ENCODE results near the gene KCNIP3. TPM values are rescaled to one million over a fixed set of nuclear protein-coding genes. Genes with fewer than 3 reads are reported as not detected.

Gene KCNIP3
- total RNA-seq, 2 donors from 2014 or later = 1.5 to 2.3 TPM

DNA sequence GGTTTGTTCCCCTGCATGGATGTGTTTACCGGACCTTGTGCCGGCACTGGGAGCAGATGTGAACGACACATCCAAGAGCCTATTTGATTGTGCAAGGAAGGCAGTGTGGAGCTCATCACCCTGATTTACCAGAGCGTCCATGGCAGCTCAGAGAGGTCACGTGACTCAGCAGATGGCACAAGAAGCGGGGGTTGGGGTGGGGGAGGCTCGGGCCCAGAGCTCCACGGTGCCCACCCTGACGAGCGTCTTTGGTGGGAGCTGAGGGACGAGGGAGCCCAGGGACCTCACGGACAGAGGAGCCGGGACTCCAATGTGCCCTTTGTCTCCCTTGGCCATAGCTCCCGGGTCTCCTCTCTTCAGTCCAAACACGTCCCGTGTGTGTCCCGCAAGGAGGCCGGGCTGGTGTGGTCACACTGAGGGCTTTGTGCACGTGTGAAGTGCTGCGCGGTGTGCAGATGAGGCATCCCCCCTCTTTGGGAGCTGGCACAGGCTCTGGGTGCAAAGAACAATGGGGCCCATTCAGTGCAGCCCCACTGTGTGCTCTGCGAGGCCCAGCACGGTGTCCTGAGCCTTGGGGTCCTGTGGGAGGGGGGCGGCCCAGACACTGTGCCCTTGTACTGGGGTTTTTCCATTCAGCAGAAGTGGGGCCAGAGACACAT lies 15.5 kb downstream of the KCNIP3 start:
- H3K27me3 ChIP-seq = no peaks in the 10 kb centered on the region
- no peak for DNase-seq
- intact Hi-C loops (cut with DNase I) = no loop called here
- no peaks in the 10 kb centered on the region for H3K4me1 ChIP-seq
- H3K9me3 ChIP-seq = no peaks in the 10 kb centered on the region
- H3K27ac ChIP-seq = no peak overlapping the region
- no peak overlapping the region for H3K9ac ChIP-seq (ENCODE audit: low read depth in 2 of 2, low read length in 2 of 2)
- TF ChIP-seq, protein P1, sequence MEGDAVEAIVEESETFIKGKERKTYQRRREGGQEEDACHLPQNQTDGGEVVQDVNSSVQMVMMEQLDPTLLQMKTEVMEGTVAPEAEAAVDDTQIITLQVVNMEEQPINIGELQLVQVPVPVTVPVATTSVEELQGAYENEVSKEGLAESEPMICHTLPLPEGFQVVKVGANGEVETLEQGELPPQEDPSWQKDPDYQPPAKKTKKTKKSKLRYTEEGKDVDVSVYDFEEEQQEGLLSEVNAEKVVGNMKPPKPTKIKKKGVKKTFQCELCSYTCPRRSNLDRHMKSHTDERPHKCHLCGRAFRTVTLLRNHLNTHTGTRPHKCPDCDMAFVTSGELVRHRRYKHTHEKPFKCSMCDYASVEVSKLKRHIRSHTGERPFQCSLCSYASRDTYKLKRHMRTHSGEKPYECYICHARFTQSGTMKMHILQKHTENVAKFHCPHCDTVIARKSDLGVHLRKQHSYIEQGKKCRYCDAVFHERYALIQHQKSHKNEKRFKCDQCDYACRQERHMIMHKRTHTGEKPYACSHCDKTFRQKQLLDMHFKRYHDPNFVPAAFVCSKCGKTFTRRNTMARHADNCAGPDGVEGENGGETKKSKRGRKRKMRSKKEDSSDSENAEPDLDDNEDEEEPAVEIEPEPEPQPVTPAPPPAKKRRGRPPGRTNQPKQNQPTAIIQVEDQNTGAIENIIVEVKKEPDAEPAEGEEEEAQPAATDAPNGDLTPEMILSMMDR (IDR thresholded peaks at IDR 0.05) = no peak
- no peak overlapping the region for H3K4me3 ChIP-seq
- no peaks in the 10 kb centered on the region for H3K36me3 ChIP-seq

DNA sequence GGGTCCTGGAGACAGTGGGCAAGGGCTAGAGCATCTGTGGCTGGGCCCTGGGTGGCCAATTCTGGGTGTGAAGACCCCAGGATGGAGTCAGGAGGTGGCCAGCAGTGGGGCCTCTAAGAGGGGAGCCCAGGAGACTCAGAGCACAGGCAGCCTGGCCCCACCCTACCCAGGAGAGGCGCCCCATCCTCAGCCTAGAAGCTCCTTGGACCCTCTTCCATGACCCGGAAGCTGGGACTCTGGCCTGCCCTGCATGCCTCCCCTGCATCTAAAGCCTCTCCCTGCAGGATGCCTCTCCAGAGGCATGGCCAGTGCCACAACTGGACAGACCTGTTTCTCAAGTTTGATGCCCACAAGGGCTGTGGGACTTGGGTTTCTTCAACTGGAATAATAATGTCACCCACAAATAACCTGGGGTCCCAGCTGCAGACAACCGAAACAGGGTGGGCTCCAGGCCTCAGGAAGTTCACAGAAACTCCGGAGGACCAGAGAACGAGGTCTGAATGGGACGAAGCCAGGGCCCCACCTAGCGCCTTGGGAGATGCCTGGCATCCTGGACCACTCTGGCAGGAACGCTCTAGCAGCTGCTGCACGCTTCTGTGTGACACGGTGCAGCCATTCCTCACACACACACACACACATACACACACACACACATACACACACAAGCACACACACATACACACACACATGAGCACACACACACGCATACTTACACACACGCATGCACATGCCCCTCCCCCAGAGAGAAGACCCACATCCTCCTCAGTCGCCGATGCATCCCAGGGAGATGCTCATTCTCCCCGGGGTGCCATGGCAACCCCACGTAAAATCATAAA lies 16.4 kb downstream of the KCNIP3 start:
- no peaks in the 10 kb centered on the region for H3K27me3 ChIP-seq
- TF ChIP-seq, protein P1 (IDR thresholded peaks at IDR 0.05) = no peak
- H3K4me1 ChIP-seq = no peaks in the 10 kb centered on the region
- no peaks in the 10 kb centered on the region for H3K9me3 ChIP-seq
- no peak overlapping the region for H3K27ac ChIP-seq
- intact Hi-C loops (cut with DNase I) = no loop called here
- H3K9ac ChIP-seq (ENCODE audit: low read depth in 2 of 2, low read length in 2 of 2) = no peak overlapping the region
- no peak overlapping the region for H3K4me3 ChIP-seq
- no peak for DNase-seq
- no peaks in the 10 kb centered on the region for H3K36me3 ChIP-seq

DNA sequence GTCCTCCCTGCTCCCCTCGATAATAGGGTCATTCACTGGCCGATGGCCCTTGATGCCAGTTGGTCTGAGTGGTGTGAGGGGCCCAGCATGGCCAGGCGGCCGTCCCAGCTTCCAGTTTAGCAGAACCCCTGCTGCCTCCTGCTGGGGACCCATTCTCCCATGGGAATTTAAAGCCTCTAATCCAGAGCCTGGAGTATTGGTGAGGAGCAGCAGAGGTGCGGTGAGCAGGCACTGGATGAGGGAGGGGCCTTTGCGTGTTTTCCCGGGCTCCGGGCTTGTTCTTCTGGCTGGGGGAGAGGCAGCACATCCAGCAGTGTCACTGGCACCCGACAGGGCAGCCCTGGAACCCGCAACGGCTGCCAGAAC lies 17.4 kb downstream of the KCNIP3 start:
- TF ChIP-seq, protein P1 (IDR thresholded peaks at IDR 0.05) = no peak
- H3K9ac ChIP-seq (ENCODE audit: low read depth in 2 of 2, low read length in 2 of 2) = no peak overlapping the region
- H3K36me3 ChIP-seq = no peaks in the 10 kb centered on the region
- no peaks in the 10 kb centered on the region for H3K9me3 ChIP-seq
- H3K4me1 ChIP-seq = no peaks in the 10 kb centered on the region
- intact Hi-C loops (cut with DNase I) = no loop called here
- H3K27ac ChIP-seq = no peak overlapping the region
- H3K4me3 ChIP-seq = no peak overlapping the region
- H3K27me3 ChIP-seq = no peaks in the 10 kb centered on the region
- no peak for DNase-seq

DNA sequence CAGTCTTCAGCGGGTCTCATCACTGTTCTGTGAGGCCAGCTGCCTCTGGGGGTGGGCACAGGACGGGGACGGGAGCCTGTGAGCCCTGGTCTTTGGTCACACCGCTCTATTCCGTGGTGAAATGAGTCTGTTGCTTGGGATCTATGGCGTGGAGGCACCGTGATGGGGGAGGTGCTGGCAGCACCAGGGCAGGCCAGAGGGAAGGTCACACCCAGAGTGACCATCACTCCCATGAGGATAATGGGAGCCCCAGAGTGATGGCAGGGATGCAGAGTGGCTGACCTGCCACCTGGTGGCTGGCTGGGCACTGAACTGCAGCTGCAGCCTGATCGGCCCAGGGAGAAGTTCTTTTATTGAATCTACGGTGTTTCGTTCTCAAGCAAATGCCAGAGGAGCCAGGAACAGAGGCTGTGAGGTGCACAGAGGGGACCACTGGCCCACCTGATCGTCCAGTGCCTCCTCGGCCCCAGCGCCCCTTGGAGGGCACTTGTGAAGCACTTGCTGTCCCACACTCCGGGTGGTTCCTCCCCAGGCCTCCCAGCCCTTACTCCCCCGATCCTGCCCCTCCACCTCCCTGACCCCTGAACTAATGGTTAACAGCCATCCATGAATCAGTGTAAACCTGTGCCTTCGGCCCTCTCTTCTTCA lies 17.9 kb downstream of the KCNIP3 start:
- H3K9me3 ChIP-seq = no peaks in the 10 kb centered on the region
- no peak overlapping the region for H3K4me3 ChIP-seq
- no peaks in the 10 kb centered on the region for H3K4me1 ChIP-seq
- TF ChIP-seq, protein P1 (IDR thresholded peaks at IDR 0.05) = peak; percentile 47
- H3K9ac ChIP-seq (ENCODE audit: low read depth in 2 of 2, low read length in 2 of 2) = no peak overlapping the region
- no peak overlapping the region for H3K27ac ChIP-seq
- no peaks in the 10 kb centered on the region for H3K27me3 ChIP-seq
- intact Hi-C loops (cut with DNase I) = loop anchor here (1.0 kb wide), 1 partner anchor 84 kb away; no protein-coding TSS in a partner anchor
- DNase-seq = peak; percentile 49
- H3K36me3 ChIP-seq = no peaks in the 10 kb centered on the region

DNA sequence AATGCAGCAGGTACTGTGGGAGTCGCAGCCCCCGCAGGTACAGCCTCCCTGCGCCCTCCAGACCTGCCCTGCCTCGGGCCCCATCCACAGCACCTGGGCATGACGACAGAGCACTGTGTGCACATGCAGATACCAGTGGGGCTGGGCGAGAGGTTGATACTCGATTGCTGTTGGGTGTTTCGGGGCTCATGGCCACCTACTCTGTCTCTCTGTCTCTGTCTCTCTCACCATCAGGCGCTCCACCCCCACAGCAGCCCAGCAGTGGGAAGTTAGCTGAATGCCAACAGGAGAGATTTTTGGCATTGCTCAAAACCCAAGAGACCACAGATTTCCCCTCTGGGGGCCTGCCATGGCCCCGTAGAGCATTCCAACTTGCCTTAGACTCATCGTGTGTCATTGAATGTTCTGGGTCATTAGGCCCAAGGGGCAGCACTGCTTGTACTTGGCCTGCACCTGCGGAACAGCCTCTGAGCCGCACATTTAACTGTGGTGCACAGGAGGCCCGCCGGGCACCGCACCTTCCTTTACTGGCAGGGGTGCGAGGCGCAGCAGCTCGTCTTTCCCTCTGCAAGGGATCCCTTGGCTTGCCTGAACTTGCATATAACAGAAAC lies 18.8 kb downstream of the KCNIP3 start:
- Histone ChIP-seq H3K9ac (ENCODE audit: low read depth in 2 of 2, low read length in 2 of 2) (no peak overlapping the region), H3K9me3 (no peaks in the 10 kb centered on the region), H3K36me3 (no peaks in the 10 kb centered on the region), H3K4me3 (no peak overlapping the region), H3K27me3 (no peaks in the 10 kb centered on the region), H3K27ac (no peak overlapping the region), H3K4me1 (no peaks in the 10 kb centered on the region)
- TF ChIP-seq, protein P1 (IDR thresholded peaks at IDR 0.05) = no peak
- DNase-seq = no peak
- intact Hi-C loops (cut with DNase I) = loop anchor here (1.0 kb wide), 1 partner anchor 85 kb away; no protein-coding TSS in a partner anchor
